ENCODE results near the gene PACSIN2.

DNA sequence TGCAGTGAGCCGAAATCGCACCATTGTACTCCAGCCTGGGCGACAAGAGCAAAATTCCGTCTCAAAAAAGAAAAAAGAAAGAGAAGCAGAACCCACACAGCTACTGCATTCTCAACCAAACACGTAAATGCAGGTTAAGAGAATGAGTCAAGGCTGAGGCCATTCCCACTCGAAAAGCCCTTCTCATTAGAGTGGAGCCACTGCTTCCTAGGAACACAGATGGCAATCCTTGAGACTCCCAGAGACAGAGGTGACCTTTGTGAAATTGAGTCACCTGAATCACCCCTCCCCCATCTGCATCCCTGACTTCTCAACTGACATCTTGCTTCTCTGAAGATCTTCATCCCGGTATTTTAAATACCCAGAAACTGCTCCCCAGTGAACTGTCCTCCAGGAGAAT, 8.2 kb downstream of the PACSIN2 start:
- no peak for TF ChIP-seq ZNF331 (CRISPR knock-in tag; IDR thresholded peaks at IDR 0.05; ENCODE audit: low read depth)
- no peak for TF ChIP-seq EZH2 (IDR thresholded peaks at IDR 0.05; ENCODE audit: low read depth, unreplicated experiment)
- TF ChIP-seq, protein P1, sequence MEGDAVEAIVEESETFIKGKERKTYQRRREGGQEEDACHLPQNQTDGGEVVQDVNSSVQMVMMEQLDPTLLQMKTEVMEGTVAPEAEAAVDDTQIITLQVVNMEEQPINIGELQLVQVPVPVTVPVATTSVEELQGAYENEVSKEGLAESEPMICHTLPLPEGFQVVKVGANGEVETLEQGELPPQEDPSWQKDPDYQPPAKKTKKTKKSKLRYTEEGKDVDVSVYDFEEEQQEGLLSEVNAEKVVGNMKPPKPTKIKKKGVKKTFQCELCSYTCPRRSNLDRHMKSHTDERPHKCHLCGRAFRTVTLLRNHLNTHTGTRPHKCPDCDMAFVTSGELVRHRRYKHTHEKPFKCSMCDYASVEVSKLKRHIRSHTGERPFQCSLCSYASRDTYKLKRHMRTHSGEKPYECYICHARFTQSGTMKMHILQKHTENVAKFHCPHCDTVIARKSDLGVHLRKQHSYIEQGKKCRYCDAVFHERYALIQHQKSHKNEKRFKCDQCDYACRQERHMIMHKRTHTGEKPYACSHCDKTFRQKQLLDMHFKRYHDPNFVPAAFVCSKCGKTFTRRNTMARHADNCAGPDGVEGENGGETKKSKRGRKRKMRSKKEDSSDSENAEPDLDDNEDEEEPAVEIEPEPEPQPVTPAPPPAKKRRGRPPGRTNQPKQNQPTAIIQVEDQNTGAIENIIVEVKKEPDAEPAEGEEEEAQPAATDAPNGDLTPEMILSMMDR (conservative IDR thresholded peaks at IDR 0.05; ENCODE audit: low read depth in 2 of 2), result no peak
- no peak for TF ChIP-seq POLR2AphosphoS5 (IDR thresholded peaks at IDR 0.05; ENCODE audit: low read depth)
- no peak for TF ChIP-seq EZH2phosphoT487 (IDR thresholded peaks at IDR 0.05; ENCODE audit: unreplicated experiment)
- TF ChIP-seq NANOG (IDR thresholded peaks at IDR 0.05; ENCODE audit: borderline replicate concordance), result no peak
- TF ChIP-seq JUNB (IDR thresholded peaks at IDR 0.05; ENCODE audit: unreplicated experiment), result no peak
- TF ChIP-seq CREB1 (CRISPR knock-in tag; IDR thresholded peaks at IDR 0.05; ENCODE audit: low read depth), result no peak

Measured in GM23338 (cell line).